ENCODE data around the gene CYTH1. TPM values are rescaled to one million over a fixed set of nuclear protein-coding genes. Genes with fewer than 3 reads are reported as not detected.

The CYTH1 gene
- total RNA-seq, 4 donors from 2014 or later: 103 to 156 (median 142) TPM

DNA sequence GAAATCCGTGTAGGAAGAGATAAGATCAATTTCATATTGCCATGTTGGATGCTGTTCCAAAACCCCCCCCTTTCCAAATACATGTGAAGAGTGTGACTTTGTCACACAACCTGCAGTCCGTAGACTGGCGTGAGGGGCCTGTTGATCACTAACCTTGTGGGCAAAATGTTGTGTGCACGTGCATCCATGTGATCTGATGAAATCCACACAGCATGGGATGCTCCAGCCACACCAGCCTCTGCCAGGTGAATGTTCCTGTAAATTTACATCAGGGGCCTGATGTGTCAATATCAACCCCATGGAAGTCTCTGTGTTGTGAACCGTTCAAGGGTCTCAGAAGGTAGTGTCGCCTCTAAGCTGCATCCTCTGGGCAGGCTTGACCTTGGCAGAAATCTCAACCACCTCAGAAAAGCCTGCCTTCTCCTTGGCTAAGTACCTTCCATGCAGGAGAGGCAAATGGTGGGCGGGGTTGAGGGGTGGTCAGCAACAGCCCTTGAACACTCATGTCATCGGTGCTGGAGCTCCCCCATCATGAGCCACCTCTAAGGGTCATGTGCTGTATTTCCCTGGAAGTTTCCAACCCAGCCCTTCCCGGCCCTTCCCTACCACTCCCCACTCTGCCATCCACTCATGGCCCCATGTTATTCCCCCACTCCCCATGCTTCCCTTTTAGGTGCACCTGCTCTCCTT is 126.7 kb downstream of the CYTH1 start:
- TF ChIP-seq POLR2A (IDR thresholded peaks at IDR 0.05): no peak
- TF ChIP-seq EP300 (IDR thresholded peaks at IDR 0.05; ENCODE audit: low read depth): no peak
- TF ChIP-seq, protein P1, sequence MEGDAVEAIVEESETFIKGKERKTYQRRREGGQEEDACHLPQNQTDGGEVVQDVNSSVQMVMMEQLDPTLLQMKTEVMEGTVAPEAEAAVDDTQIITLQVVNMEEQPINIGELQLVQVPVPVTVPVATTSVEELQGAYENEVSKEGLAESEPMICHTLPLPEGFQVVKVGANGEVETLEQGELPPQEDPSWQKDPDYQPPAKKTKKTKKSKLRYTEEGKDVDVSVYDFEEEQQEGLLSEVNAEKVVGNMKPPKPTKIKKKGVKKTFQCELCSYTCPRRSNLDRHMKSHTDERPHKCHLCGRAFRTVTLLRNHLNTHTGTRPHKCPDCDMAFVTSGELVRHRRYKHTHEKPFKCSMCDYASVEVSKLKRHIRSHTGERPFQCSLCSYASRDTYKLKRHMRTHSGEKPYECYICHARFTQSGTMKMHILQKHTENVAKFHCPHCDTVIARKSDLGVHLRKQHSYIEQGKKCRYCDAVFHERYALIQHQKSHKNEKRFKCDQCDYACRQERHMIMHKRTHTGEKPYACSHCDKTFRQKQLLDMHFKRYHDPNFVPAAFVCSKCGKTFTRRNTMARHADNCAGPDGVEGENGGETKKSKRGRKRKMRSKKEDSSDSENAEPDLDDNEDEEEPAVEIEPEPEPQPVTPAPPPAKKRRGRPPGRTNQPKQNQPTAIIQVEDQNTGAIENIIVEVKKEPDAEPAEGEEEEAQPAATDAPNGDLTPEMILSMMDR (IDR thresholded peaks at IDR 0.05): no peak
- no peak for TF ChIP-seq POLR2AphosphoS5 (IDR thresholded peaks at IDR 0.05)
- no peaks in the 10 kb centered on the region for H3K4me1 ChIP-seq
- H3K27me3 ChIP-seq: peaks cover 2% of the 10 kb centered on the region
- in situ Hi-C loops (cut with MboI; ENCODE audit: low pct_ligation_motif_present in 1 of 4, low pct_unique_long_range_greater_than_20kb in 1 of 4, low sequenced_read_pairs in 3 of 4) (no loop called here), intact Hi-C loops (cut with DNase I; ENCODE audit: low total_unique reads) (no loop called here)
- 92% methylated on average over 9 of the region's 9 CpGs; no CpG with 5 or more reads in 1 of the 2 donors for WGBS, 2 donors (ENCODE audit: low coverage in 1 of 2)
- H3K4me3 ChIP-seq: no peak overlapping the region
- no peaks in the 10 kb centered on the region for H3K36me3 ChIP-seq
- no peak overlapping the region for H3K27ac ChIP-seq
- no peaks in the 10 kb centered on the region for H3K9me3 ChIP-seq
- DNase-seq: no peak

GRCh38 chr17:78654325-78654724 is 127.7 kb downstream of the CYTH1 start:
- no peak for TF ChIP-seq POLR2A (IDR thresholded peaks at IDR 0.05)
- TF ChIP-seq EP300 (IDR thresholded peaks at IDR 0.05; ENCODE audit: low read depth): no peak
- TF ChIP-seq, protein P1 (IDR thresholded peaks at IDR 0.05): no peak
- TF ChIP-seq POLR2AphosphoS5 (IDR thresholded peaks at IDR 0.05): no peak
- Histone ChIP-seq H3K36me3 (no peaks in the 10 kb centered on the region), H3K27me3 (peaks cover 10% of the 10 kb centered on the region), H3K27ac (no peak overlapping the region), H3K4me1 (no peaks in the 10 kb centered on the region), H3K9me3 (no peaks in the 10 kb centered on the region), H3K4me3 (no peak overlapping the region)
- WGBS, 2 donors (ENCODE audit: low coverage in 1 of 2): 56 to 86% methylated on average over 2 of the region's 2 CpGs
- intact Hi-C loops (cut with DNase I; ENCODE audit: low total_unique reads) (no loop called here), in situ Hi-C loops (cut with MboI; ENCODE audit: low pct_ligation_motif_present in 1 of 4, low pct_unique_long_range_greater_than_20kb in 1 of 4, low sequenced_read_pairs in 3 of 4) (no loop called here)
- no peak for DNase-seq

DNA sequence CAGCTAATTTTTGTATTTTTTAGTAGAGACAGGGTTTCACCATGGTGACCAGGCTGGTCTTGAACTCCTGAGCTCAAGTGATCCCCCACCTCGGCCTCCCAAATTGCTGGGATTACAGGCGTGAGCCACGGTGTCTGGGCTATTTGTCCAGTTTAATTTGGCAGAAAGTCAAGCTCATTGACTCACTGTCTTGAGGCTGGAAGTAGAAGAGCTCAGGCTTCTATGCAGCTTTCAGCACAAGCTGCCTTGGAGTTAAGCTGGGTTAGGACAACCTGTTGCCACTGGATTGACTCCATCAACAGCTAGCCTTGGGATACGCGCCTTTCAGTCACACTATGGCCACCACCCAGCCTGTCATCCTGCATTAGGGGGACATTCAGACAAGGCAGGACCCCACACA is 128.7 kb downstream of the CYTH1 start:
- Histone ChIP-seq H3K27me3 (peaks cover 10% of the 10 kb centered on the region), H3K4me3 (no peak overlapping the region)
- in situ Hi-C loops (cut with MboI; ENCODE audit: low pct_ligation_motif_present in 1 of 4, low pct_unique_long_range_greater_than_20kb in 1 of 4, low sequenced_read_pairs in 3 of 4): no loop called here

DNA sequence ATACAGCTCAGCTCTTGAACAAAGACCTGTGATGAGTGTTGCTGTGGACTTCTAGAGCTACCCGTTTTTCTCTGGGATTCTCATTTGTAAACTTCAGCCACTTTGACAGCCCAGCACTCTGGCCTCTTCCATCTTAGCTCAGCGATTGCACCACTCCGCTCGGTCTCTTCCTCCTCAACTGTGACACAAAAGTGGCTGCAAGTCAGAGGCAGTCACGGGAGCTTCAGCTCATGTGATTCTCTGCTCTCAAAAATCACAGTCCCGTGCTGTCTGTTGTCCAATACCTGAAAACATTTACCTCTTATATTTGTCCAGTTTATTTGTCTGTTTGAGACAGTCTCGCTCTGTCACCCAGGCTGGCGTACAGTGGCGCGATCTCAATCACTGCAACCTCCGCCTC is 129.2 kb downstream of the CYTH1 start:
- peaks cover 10% of the 10 kb centered on the region for H3K27me3 ChIP-seq
- intact Hi-C loops (cut with DNase I; ENCODE audit: low total_unique reads): no loop called here
- DNase-seq: no peak
- H3K4me1 ChIP-seq: no peaks in the 10 kb centered on the region
- WGBS, 2 donors (ENCODE audit: low coverage in 1 of 2): 70 to 77% methylated on average over 5 to 11 of the region's 11 CpGs
- TF ChIP-seq POLR2AphosphoS5 (IDR thresholded peaks at IDR 0.05): no peak
- no peak for TF ChIP-seq EP300 (IDR thresholded peaks at IDR 0.05; ENCODE audit: low read depth)
- TF ChIP-seq POLR2A (IDR thresholded peaks at IDR 0.05): no peak
- TF ChIP-seq, protein P1 (IDR thresholded peaks at IDR 0.05): no peak
- H3K4me3 ChIP-seq: no peak overlapping the region
- in situ Hi-C loops (cut with MboI; ENCODE audit: low pct_ligation_motif_present in 1 of 4, low pct_unique_long_range_greater_than_20kb in 1 of 4, low sequenced_read_pairs in 3 of 4): no loop called here
- H3K9me3 ChIP-seq: no peaks in the 10 kb centered on the region
- no peak overlapping the region for H3K27ac ChIP-seq
- no peaks in the 10 kb centered on the region for H3K36me3 ChIP-seq

More for the DNA sequence above, 128.7 kb downstream of the CYTH1 start:
- DNase-seq: no peak
- no peaks in the 10 kb centered on the region for H3K36me3 ChIP-seq
- no peak for TF ChIP-seq EP300 (IDR thresholded peaks at IDR 0.05; ENCODE audit: low read depth)
- no peak for TF ChIP-seq POLR2A (IDR thresholded peaks at IDR 0.05)
- no peak for TF ChIP-seq POLR2AphosphoS5 (IDR thresholded peaks at IDR 0.05)
- H3K4me1 ChIP-seq: no peaks in the 10 kb centered on the region
- H3K9me3 ChIP-seq: no peaks in the 10 kb centered on the region
- intact Hi-C loops (cut with DNase I; ENCODE audit: low total_unique reads): no loop called here
- no peak overlapping the region for H3K27ac ChIP-seq
- WGBS, 2 donors (ENCODE audit: low coverage in 1 of 2): 63% methylated on average over 5 of the region's 5 CpGs; no CpG with 5 or more reads in 1 of the 2 donors
